A549 (cell line): Measurements from ENCODE around the gene LIMK2.

Experiments used
- BHLHE40 ChIP-seq: IDR thresholded peaks from 2 replicates; pipeline ENCODE4 v1.6.1; 2012; ENCODE audit warnings: low read depth, low read length, inconsistent platforms
- CHD2 ChIP-seq: fragments of 150-350 bp; IDR thresholded peaks from 2 replicates; pipeline ENCODE4 v1.6.1; 2014; ENCODE audit warnings: low read length; ENCODE audit not compliant: partially characterized antibody
- EP300 ChIP-seq, 2 experiments: fragments of >200 bp; sonication (Bioruptor Twin); formaldehyde crosslinking; IDR thresholded peaks; 2 replicates in 1 of 2; 3 replicates in 1 of 2; pipeline ENCODE4 v1.6.1; 2016 to 2017
- HOXB13 ChIP-seq: fragments of 250-450 bp; sonication (Bioruptor Pico); IDR thresholded peaks from 2 replicates; pipeline ENCODE4 v1.5.0; 2020; ENCODE audit warnings: low read depth, mild to moderate bottlenecking, moderate library complexity
- KDM1A ChIP-seq: fragments of 200-600 bp; sonication (generic); IDR thresholded peaks from 2 replicates; pipeline ENCODE4 v1.6.1; 2016; ENCODE audit warnings: low read depth, mild to moderate bottlenecking
- MAFK ChIP-seq: fragments of 450-650 bp; IDR thresholded peaks from 2 replicates; pipeline ENCODE4 v1.6.1; 2014; ENCODE audit not compliant: partially characterized antibody
- MAZ ChIP-seq: fragments of 150-350 bp; IDR thresholded peaks from 2 replicates; pipeline ENCODE4 v1.6.1; 2014; ENCODE audit warnings: antibody characterized with exemption, low read depth, low read length, borderline replicate concordance
- POLR2A ChIP-seq: IDR thresholded peaks from 2 replicates; pipeline ENCODE4 v1.6.1; 2012; ENCODE audit warnings: mild to moderate bottlenecking, low read length
- RAD21 ChIP-seq, 2 experiments: fragments of >200 bp in 1 of 2; sonication (Bioruptor Twin) in 1 of 2; formaldehyde crosslinking in 1 of 2; IDR thresholded peaks in 1 of 2; conservative IDR thresholded peaks in 1 of 2; 2 replicates in 1 of 2; 3 replicates in 1 of 2; pipeline ENCODE4 v1.6.1; 2012 to 2018; ENCODE audit warnings: inconsistent platforms in 1 of 2
- REST ChIP-seq: fragments of 200-600 bp; sonication (generic); IDR thresholded peaks from 2 replicates; pipeline ENCODE4 v1.6.1; 2016; ENCODE audit warnings: antibody characterized with exemption, mild to moderate bottlenecking, moderate library complexity
- TF ChIP-seq, protein P1 (sequence below): fragments of >200 bp; sonication (Bioruptor Twin); formaldehyde crosslinking; IDR thresholded peaks from 3 replicates; pipeline ENCODE4 v1.5.1; 2016
- TF ChIP-seq, protein P2 (sequence below): fragments of 150-350 bp; IDR thresholded peaks from 2 replicates; pipeline ENCODE4 v1.6.1; 2014; ENCODE audit warnings: low read depth, mild to moderate bottlenecking, low read length

DNA sequence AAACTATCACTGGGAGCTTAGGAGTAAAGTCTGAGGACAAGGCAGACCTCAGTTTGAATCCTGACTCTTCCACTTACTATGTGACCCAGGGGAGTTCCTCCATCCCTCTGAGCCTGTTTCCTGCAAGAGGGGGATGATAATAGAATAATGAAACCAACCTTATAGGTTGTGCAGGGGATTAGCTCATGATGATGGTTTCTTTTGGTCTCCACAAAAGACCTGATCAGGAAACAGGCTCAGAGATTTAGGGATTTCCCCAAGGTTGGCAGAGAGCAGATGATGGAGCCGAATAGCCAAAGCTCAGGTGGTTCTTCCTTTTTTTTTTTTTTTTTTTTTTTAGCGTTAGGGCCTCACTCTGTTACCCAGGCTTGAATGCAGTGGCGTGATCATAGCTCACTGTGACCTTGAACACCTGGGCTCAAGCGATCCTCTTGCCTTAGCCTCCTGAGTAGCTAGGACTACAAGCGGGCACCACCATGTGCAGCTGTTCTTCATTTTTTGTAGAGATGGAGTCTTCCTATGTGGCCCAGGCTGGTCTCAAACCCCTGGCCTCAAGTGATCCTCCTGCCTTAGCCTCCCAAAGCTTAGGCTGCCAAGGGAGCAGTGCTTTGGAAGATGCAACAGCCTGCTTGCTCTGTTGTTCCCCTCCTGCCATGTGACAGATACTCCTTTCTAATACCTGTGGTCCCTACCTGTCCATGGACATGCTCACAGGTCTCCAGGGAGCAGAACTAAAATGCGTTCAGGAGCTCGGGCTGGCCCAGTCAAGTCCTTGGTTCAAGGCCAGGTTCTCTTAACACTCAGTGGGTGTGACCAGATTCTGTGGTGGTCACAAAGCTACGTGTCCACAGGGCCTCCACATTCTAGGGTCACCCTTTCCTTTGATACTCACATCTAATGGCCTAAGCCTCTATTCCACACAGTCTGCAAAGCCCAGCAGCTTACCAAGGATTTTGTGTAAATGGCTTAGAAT is 111.8 kb downstream of the LIMK2 start:
- TF ChIP-seq, protein P1, sequence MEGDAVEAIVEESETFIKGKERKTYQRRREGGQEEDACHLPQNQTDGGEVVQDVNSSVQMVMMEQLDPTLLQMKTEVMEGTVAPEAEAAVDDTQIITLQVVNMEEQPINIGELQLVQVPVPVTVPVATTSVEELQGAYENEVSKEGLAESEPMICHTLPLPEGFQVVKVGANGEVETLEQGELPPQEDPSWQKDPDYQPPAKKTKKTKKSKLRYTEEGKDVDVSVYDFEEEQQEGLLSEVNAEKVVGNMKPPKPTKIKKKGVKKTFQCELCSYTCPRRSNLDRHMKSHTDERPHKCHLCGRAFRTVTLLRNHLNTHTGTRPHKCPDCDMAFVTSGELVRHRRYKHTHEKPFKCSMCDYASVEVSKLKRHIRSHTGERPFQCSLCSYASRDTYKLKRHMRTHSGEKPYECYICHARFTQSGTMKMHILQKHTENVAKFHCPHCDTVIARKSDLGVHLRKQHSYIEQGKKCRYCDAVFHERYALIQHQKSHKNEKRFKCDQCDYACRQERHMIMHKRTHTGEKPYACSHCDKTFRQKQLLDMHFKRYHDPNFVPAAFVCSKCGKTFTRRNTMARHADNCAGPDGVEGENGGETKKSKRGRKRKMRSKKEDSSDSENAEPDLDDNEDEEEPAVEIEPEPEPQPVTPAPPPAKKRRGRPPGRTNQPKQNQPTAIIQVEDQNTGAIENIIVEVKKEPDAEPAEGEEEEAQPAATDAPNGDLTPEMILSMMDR, result no peak
- TF ChIP-seq POLR2A (no peak), REST (no peak), EP300 (IDR thresholded peaks at IDR 0.05) (no peak), HOXB13 (CRISPR knock-in tag) (no peak), KDM1A (no peak), CHD2 (no peak), RAD21 (conservative IDR thresholded peaks at IDR 0.05 in 1 of 2, IDR thresholded peaks at IDR 0.05 in 1 of 2) (no peak), MAFK (no peak), MAZ (no peak), BHLHE40 (no peak)
- TF ChIP-seq, protein P2, sequence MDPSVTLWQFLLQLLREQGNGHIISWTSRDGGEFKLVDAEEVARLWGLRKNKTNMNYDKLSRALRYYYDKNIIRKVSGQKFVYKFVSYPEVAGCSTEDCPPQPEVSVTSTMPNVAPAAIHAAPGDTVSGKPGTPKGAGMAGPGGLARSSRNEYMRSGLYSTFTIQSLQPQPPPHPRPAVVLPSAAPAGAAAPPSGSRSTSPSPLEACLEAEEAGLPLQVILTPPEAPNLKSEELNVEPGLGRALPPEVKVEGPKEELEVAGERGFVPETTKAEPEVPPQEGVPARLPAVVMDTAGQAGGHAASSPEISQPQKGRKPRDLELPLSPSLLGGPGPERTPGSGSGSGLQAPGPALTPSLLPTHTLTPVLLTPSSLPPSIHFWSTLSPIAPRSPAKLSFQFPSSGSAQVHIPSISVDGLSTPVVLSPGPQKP, result no peak
